GM21737 (cell line): Measurements from ENCODE around the gene HOXD3.

Source experiments
- ATAC-seq: cut with Tn5 transposase; IDR thresholded peaks from one replicate; pipeline ENCODE4 v1.9.1; 2021; ENCODE audit warnings: mild to moderate bottlenecking, moderate library complexity; ENCODE audit not compliant: unreplicated experiment

The HOXD3 gene

GRCh38 chr2:176161825-176162626 is 4.9 kb downstream of the HOXD3 start:
- ATAC-seq = no peak

GRCh38 chr2:176162911-176163671 is 6.0 kb downstream of the HOXD3 start:
- ATAC-seq = no peak

- no peak for ATAC-seq
Observed at GRCh38 chr2:176163672-176164056, 6.6 kb downstream of the HOXD3 start.

GRCh38 chr2:176164201-176164600 is 7.1 kb downstream of the HOXD3 start:
- no peak for ATAC-seq

- no peak for ATAC-seq
Observed at GRCh38 chr2:176164611-176165369, 7.7 kb downstream of the HOXD3 start.

- ATAC-seq = no peak
Observed at GRCh38 chr2:176165370-176166050, 8.4 kb downstream of the HOXD3 start.

- no peak for ATAC-seq
Observed at GRCh38 chr2:176166272-176166671, 9.2 kb downstream of the HOXD3 start.

GRCh38 chr2:176167398-176167797 is 10.3 kb downstream of the HOXD3 start:
- no peak for ATAC-seq

- ATAC-seq = no peak
Observed at GRCh38 chr2:176169181-176169580, 12.1 kb downstream of the HOXD3 start.

GRCh38 chr2:176169711-176170110 is 12.6 kb downstream of the HOXD3 start:
- ATAC-seq = no peak

- ATAC-seq = no peak
Observed at GRCh38 chr2:176170602-176171305, 13.6 kb downstream of the HOXD3 start.

GRCh38 chr2:176171351-176172006 is 14.4 kb downstream of the HOXD3 start:
- ATAC-seq = no peak

GRCh38 chr2:176172007-176172894 is 15.1 kb downstream of the HOXD3 start:
- ATAC-seq = no peak

- ATAC-seq = no peak
Observed at GRCh38 chr2:176172895-176173566, 15.9 kb downstream of the HOXD3 start.

- ATAC-seq = no peak
Observed at GRCh38 chr2:176173567-176174381, 16.7 kb downstream of the HOXD3 start.

GRCh38 chr2:176174382-176174823 is 17.3 kb downstream of the HOXD3 start:
- ATAC-seq = no peak
